Cardiac septum (tissue), 1 donor: ENCODE results near the gene ASIC1. TPM values are rescaled to one million over a fixed set of nuclear protein-coding genes. Genes with fewer than 3 reads are reported as not detected.
A peak's percentile ranks its signal among the peaks of the same experiment; 100 is the strongest.
"Not testable (repeated sequence)": the region's sequence is repeated elsewhere in the genome, so short reads cannot be mapped to it uniquely, and the experiment has no call there.

Source experiments
- DNase-seq: peaks from one replicate; pipeline ENCODE4 v3.0.0-alpha.2; 2020; ENCODE audit warnings: low spot score
- intact Hi-C: fragments of 100-400 bp; cut with DNase I; formaldehyde crosslinking; loops from one replicate; pipeline ENCODE4 v1.14.0; 2022
- long read RNA-seq: library from polyadenylated mRNA; unstranded; transcript quantifications from one replicate; pipeline ENCODE4 v2.0.0, GENCODE V29; 2021
- total RNA-seq: library from RNA; stranded (reverse); fragmentation: NEBNext Ultra II Directional; extraction: Animal tissue kit (Norgen Biotek cat#: 25700); gene quantifications from one replicate; pipeline ENCODE4 v1.2.1, GENCODE V29; 2021
- donor health status: DM: no; HTN: no; CAD: no.

Gene ASIC1
- 0.30 TPM for total RNA-seq
- long read RNA-seq, partial matches to known transcripts, result 0 of 2 reads
- long read RNA-seq, other reads (novel, unspliced or antisense), result 0 of 2 reads

DNA sequence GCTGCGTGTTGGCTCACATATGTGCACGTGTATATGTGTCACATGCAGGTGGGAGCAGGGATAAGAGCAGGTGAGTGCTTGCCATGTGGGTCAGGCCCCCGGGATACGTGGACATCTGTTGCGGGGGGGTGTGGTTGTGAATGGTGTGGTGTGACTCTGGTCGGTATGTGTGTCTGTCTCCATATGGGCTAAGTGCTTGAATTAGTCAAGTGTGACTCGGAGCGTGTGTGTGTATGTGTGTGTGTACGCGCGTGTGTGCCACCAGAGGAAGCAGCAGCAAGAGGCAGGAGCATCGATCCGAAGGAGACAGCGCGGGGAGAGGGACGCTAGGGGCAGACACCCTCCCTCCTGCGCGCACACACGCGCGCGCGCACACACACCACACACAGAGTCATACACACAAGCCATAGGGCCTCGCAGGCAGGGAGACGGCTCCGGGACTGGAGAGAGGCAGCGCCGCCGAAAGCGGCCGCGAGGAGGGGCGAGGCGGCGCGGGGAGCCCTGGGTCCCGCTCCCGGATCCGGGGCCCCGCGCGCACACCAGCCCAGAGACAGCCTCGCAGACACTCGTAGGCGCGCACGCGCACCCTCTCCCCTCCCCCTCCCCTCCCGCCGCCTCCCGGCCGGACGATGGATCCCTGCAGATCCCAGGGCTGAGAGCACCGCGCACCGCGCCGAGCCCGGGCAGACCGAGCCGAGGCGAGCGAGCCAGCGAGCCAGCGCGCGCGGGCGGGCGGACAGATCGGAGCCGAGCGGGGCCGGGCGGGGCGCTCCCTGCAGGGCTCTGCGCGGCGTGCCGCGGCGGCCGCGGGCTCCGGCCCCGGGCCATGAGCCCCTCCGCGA is at the start of gene ASIC1:
Gene ASIC1 (plus strand): TSS at position 597 of the 842 bp plus-strand sequence. CDS start 1,171 bp downstream, outside the sequence.
- intact Hi-C loops, result loop anchor here (1.0 to 5.0 kb wide), 4 partner anchors 18 to 280 kb away; no protein-coding TSS in a partner anchor
- DNase-seq, result no peak

DNA sequence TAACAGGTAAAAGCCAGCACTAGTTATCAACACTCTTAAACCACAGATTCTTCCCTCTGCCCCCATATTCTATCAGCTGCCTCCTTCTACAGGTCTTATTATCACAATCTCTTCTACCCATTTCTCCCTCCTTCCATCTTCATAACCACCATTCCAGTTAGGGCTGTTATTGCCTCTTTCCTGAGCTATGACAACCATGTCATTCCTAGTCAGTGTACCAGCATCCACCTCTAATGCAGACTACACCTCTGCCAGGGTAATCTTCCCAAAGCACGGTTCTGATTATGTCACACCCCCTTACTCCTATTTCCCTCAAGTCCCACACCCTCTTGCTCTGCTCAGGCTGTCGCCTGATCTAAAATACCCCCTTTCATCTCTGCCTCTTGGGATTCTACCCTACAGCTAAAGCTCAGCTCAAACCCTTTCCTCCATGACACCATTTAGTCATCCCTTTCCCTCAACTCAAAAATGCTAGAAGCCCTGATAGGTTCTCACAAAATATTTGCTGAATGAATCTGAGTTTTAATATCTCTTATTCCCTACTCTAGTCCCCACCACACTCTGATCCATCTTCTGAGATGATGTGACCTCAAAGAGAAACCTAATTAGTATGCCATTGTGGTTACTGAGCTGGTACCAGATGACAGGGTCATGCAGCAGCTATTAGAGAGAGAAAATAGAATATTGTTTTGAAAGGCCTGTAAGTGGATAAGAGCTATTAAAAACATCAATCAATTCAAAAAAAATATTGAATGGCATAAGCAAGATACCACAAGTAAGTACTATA is 43.8 kb upstream of the ASIC1 start:
- intact Hi-C loops, result no loop called here

DNA sequence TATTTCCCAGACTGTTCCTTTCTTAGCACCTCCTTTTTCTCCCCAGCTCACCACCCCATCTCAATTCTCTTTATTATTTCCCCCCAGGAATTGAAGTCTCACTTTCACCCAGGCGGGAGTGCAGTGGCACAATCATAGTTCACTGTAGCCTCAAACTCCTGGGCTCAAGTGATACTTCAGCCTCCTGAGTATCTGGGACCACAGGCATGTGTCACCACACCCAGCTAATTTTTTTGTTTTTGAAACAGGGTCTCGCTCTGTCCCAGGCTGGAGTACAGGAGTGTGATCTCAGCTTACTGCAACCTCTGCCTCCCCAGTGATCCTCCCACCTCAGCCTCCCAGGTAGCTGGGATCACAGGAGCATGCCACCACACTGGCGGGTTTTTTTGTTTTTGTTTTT is 43.1 kb upstream of the ASIC1 start:
- no peak for DNase-seq
- intact Hi-C loops, result no loop called here

More for the DNA sequence above, 43.8 kb upstream of the ASIC1 start:
- no peak for DNase-seq

GRCh38 chr12:50016501-50017475 is 40.6 kb upstream of the ASIC1 start:
- DNase-seq, result no peak
- intact Hi-C loops, result no loop called here

- no peak for DNase-seq
- intact Hi-C loops, result no loop called here
Observed at GRCh38 chr12:50017641-50018040, 39.8 kb upstream of the ASIC1 start.

- DNase-seq, result no peak
- intact Hi-C loops, result no loop called here
Observed at GRCh38 chr12:50018154-50018553, 39.2 kb upstream of the ASIC1 start.

DNA sequence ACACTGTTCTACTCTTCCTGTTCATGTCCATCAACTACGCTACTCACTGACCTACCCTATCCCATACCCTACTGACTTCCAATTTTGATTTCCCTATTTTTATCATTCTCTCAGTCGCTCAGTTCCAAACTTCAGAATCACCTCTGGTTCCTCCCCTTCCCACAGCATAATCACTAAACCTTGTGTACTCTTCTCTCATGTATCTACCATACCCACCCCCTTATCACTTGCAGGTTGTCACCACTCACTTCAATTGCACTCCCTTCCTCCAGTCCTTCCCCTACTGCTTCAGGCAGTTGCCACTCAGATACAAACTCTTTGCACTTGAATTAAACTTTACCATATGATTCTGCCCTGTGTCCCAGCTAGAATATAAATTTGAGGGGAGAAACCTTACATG is 38.4 kb upstream of the ASIC1 start:
- DNase-seq, result no peak
- intact Hi-C loops, result no loop called here

DNA sequence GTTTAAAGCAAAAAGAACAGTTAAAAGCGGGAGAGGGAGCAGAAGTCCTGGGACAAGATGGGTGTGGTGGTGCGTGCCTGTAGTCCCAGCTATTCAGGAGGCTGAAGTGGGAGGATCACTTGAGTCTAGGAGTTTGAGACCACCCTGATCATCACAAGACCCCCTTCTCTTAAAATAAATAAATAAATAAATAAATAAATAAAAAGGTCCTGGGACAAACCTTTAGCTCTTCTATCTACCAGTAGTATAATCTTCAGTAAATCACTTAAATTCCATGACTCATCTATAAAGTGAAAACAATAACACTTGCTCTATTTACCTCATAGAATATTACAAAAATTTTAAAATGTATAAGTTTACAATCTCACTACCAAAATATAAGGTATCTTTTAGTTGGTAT is 37.9 kb upstream of the ASIC1 start:
- DNase-seq, result no peak
- intact Hi-C loops, result no loop called here

DNA sequence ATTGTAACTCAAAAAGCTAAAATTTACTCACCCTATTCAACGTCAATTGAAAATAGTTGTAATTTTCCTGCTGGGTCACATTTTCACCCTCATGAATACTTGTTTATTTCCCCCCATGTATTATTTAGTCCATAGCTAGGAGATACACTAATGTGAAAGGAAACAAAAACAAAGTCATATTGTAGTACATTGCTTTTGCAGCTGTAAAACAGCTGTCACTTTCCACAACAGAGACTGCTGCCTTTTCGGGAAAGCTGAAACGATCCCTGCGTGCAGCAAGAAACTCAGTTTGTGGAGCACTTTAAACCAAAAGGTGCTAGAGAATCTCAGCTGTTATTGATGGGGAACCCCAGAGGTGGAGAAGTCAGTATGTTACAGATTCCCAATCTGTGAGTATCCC is 36.4 kb upstream of the ASIC1 start:
- no peak for DNase-seq
- intact Hi-C loops, result no loop called here

DNA sequence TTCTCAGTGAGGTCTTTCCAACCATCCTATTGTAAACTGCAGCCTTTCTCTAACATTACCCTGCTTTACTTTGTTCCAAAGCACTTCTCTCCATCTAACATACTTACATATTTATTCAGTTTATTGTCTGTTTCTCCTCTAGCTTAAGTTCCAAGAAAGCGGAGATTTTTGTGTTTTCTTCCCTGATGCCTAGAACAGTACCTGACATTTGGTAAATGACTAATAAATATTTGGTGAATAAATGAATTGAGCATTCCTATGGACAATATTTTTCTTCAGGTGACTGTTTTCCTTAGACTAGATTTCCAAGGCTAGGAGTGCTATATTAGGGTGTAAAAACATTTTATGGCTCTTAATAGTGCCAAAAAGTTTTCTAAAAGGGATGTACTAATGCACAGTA is 34.5 kb upstream of the ASIC1 start:
- DNase-seq, result no peak

DNA sequence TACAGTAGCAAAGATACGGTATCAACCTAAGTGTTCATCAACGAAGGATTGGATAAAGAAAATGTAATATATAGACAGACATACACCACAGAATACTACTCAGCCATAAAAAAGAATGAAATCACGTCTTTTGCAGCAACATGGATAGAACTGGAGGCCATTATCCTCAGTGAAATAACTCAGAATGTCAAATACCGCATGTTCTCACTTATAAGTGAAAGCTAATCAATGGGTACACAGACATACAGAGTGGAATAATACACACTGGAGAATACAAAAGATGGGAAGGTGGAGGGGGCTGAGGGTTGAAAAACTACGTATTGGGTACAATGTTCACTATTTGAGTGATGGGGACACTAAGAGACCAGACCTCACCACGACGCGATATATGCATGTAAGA is 33.2 kb upstream of the ASIC1 start:
- intact Hi-C loops, result no loop called here
- DNase-seq, result no peak

More for the DNA sequence above, 34.5 kb upstream of the ASIC1 start:
- intact Hi-C loops, result no loop called here

GRCh38 chr12:50024805-50025186 is 32.6 kb upstream of the ASIC1 start:
- intact Hi-C loops, result no loop called here
- DNase-seq, result no peak

- intact Hi-C loops, result no loop called here
- DNase-seq, result peak; percentile 97
Observed at GRCh38 chr12:50025187-50026059, 32.0 kb upstream of the ASIC1 start, which contains the start of gene RACGAP1. Gene RACGAP1, minus strand, starts transcription at chr12:50025494. Its CDS starts 8,779 bp downstream, at chr12:50016715.

DNA sequence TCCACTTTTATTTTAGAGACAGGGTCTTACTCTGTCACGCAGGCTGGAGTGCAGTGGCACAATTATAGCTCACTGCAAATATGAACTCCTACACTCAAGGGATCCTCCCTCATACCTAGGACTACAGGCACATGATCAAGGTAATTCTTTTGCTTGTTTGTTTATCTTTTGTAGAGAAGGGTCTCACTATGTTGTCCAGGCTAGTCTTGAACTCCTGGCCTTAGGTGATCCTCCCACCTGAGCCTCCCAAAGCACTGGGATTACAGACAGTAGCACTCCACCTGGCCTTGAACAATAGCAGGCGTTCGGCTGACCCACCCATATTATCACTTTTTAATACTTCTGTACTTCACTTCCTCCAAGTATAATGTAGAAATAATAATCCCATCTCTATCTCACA is 30.7 kb upstream of the ASIC1 start:
- no peak for DNase-seq
- intact Hi-C loops, result no loop called here

DNA sequence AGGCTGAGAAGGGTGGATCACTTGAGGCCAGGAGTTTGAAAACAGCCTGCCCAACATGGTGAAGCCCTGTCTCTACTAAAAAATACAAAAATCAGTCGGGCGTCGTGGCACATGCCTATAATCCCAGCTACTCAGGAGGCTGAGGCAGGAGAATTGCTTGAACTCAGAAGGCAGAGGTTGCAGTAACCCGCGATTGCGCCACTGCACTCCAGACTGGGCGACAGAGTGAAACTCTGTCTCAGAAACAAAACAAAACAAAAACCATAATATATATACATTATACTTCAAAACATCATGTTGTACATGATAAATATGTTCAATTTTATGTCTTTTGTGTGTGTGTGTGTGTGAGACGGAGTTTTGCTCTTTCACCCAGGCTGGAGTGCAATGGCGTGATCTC is 26.9 kb upstream of the ASIC1 start:
- DNase-seq, intact Hi-C loops: not testable (repeated sequence)

GRCh38 chr12:50032515-50032853 is 24.9 kb upstream of the ASIC1 start:
- intact Hi-C loops, result no loop called here
- DNase-seq, result no peak

GRCh38 chr12:50032854-50033581 is 24.4 kb upstream of the ASIC1 start:
- DNase-seq, result no peak

DNA sequence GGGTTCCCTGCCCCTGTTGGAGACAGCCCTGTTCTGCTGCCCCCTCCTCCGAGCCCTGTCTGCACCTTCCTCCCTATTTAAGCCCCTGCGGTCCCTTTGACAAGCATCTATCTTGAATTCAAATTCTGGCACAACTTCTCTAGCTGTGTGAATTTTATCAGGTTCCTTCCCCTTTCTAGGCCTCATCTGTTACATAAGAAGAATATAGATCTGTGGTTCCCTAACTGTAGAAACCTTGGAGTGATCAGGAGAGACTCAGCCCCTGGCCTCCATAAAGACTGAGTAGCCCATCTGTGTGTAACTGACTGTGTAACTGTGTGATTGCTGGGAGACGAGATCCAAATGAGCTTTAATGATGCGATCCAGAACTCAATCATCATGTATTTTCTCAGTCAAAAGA is 19.1 kb upstream of the ASIC1 start:
- DNase-seq, result no peak
- intact Hi-C loops, result no loop called here

More at GRCh38 chr12:50032854-50033581, 24.4 kb upstream of the ASIC1 start:
- intact Hi-C loops, result no loop called here
